Upper lobe of left lung (tissue), 6 donors: ENCODE data around the gene FNTB. TPM values are rescaled to one million over a fixed set of nuclear protein-coding genes. Genes with fewer than 3 reads are reported as not detected.

ENCODE experiments used
- ATAC-seq, 2 donors: fragments of 200-7000 bp; cut with Tn5 transposase; one replicate each; pipeline ENCODE4 v1.9.1; 2022; ENCODE audit warnings: mild to moderate bottlenecking in 2 of 2, moderate library complexity in 2 of 2; ENCODE audit not compliant: low FRiP score in 2 of 2
- DNase-seq, 2 donors: peaks; one replicate each; pipeline ENCODE4 v3.0.0-alpha.2; 2019 to 2020
- H3K27ac ChIP-seq, 4 donors: fragments of 200-600 bp; sonication (generic); one replicate each; pipeline ENCODE4 v1.5.1; 2016 to 2019
- H3K27me3 ChIP-seq, 4 donors: fragments of 200-600 bp; sonication (generic); one replicate each; pipeline ENCODE4 v1.5.1; 2017 to 2019
- H3K36me3 ChIP-seq, 4 donors: fragments of 200-600 bp; sonication (generic); one replicate each; pipeline ENCODE4 v1.5.1; 2016 to 2019
- H3K4me1 ChIP-seq, 4 donors: fragments of 200-600 bp; sonication (generic); one replicate each; pipeline ENCODE4 v1.5.1; 2018 to 2019
- H3K4me3 ChIP-seq, 4 donors: fragments of 200-600 bp; sonication (generic); one replicate each; pipeline ENCODE4 v1.5.1; 2017 to 2019; ENCODE audit warnings: mild to moderate bottlenecking in 2 of 4, moderate library complexity in 1 of 4
- H3K9me3 ChIP-seq, 4 donors: fragments of 200-600 bp; sonication (generic); one replicate each; pipeline ENCODE4 v1.5.1; 2018 to 2019
- CTCF ChIP-seq, 6 experiments: fragments of 450-650 bp in 4 of 6; fragments of 200-600 bp in 2 of 6; sonication (generic) in 2 of 6; IDR thresholded peaks; one replicate each; pipeline ENCODE4 v1.5.1; 2016 to 2019; ENCODE audit warnings: antibody characterized with exemption in 6 of 6
- EP300 ChIP-seq, 4 donors: sonication (generic); formaldehyde crosslinking; IDR thresholded peaks; one replicate each; pipeline ENCODE4 v1.5.1; 2017; ENCODE audit warnings: antibody characterized with exemption in 4 of 4, control low read depth in 2 of 4
- POLR2A ChIP-seq, 4 donors: fragments of 450-650 bp; IDR thresholded peaks; one replicate each; pipeline ENCODE4 v1.5.1; 2016 to 2017; ENCODE audit warnings: antibody characterized with exemption in 4 of 4, mild to moderate bottlenecking in 2 of 4
- POLR2AphosphoS5 ChIP-seq, 2 donors: sonication (generic); formaldehyde crosslinking; IDR thresholded peaks; one replicate each; pipeline ENCODE4 v1.5.1; 2017; ENCODE audit warnings: antibody characterized with exemption in 2 of 2
- WGBS, 2 donors: methylation state at CpG; one replicate each; pipeline ENCODE4 v1.1.5; 2017 to 2018; 5-methylcytosine and 5-hydroxymethylcytosine counted together
- total RNA-seq, 6 donors: library from RNA; depleted of rRNA in 4 of 6; stranded (reverse); fragments of >200 nt in 4 of 6; gene quantifications; one replicate each; pipeline versions ENCODE4 v1.1.0 to v1.2.1, GENCODE V29; 2016 to 2021
- donor health status: DM: no; HTN: no; CAD: no; lungs with moderate emphysema.
- donor health status: DM: no; HTN: yes; CAD: no; lungs with severe emphysema.

The FNTB gene
- total RNA-seq, 6 donors from 2014 or later: 9.5 to 30.1 (median 16.0) TPM

DNA sequence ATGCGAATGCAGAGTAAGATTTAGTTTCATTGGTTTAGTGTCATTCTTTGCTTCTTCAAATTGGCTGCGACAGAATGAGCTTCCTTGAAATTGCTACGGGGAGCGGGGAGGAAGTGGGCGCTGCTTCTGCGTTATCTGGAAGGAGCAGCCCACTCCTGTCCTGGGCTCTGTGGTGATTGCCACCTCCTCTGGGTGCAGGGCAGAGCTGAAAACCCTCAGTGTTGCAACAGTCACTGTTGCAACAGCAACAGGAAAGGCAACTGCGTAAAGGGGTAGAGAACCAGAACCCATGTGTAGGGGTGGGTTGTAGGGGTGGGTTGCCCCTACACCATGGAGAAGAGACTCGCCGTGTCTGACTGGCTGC is 57.9 kb downstream of the FNTB start:
- Histone ChIP-seq H3K4me3 (peak overlapping the region in 1 of 4 donors; percentile 3), H3K36me3 (peaks cover 0 to 33% (median 14%) of the 10 kb centered on the region in 4 donors), H3K27ac (peak overlapping the region in 2 of 4 donors; percentile 54 to 73), H3K27me3 (no peaks in the 10 kb centered on the region), H3K4me1 (peaks cover 6 to 19% (median 9%) of the 10 kb centered on the region in 4 donors), H3K9me3 (no peaks in the 10 kb centered on the region)
- DNase-seq (peak in 1 of 2 donors; percentile 72), ATAC-seq (peak; percentile 51 to 61)
- WGBS, 2 donors: 63 to 88% methylated on average over 9 of the region's 9 CpGs
- TF ChIP-seq POLR2AphosphoS5 (IDR thresholded peaks at IDR 0.05): peak in 1 of 2 donors; percentile 36
- TF ChIP-seq POLR2A (IDR thresholded peaks at IDR 0.05): peak in 1 of 4 donors; percentile 7
- no peak for TF ChIP-seq EP300 (IDR thresholded peaks at IDR 0.05)
- no peak for TF ChIP-seq CTCF (IDR thresholded peaks at IDR 0.05)

GRCh38 chr14:65045006-65045405 is 58.3 kb downstream of the FNTB start:
- DNase-seq: no peak
- no peak overlapping the region for H3K4me3 ChIP-seq
- WGBS, 2 donors: 77 to 88% methylated on average over 5 of the region's 5 CpGs
- H3K27me3 ChIP-seq: no peaks in the 10 kb centered on the region
- peak overlapping the region in 2 of 4 donors; percentile 46 to 73 for H3K27ac ChIP-seq
- TF ChIP-seq POLR2A (IDR thresholded peaks at IDR 0.05) (no peak), CTCF (IDR thresholded peaks at IDR 0.05) (no peak), EP300 (IDR thresholded peaks at IDR 0.05) (no peak), POLR2AphosphoS5 (IDR thresholded peaks at IDR 0.05) (no peak)
- peaks cover 0 to 33% (median 14%) of the 10 kb centered on the region in 4 donors for H3K36me3 ChIP-seq
- peaks cover 6 to 19% (median 9%) of the 10 kb centered on the region in 4 donors for H3K4me1 ChIP-seq
- ATAC-seq: no peak
- H3K9me3 ChIP-seq: no peaks in the 10 kb centered on the region

GRCh38 chr14:65045709-65046108 is 59.0 kb downstream of the FNTB start:
- Histone ChIP-seq H3K36me3 (peaks cover 0 to 32% (median 13%) of the 10 kb centered on the region in 4 donors), H3K27ac (peak overlapping the region in 1 of 4 donors; percentile 73), H3K4me3 (no peak overlapping the region), H3K4me1 (peaks cover 6 to 19% (median 9%) of the 10 kb centered on the region in 4 donors), H3K9me3 (no peaks in the 10 kb centered on the region), H3K27me3 (no peaks in the 10 kb centered on the region)
- TF ChIP-seq EP300 (IDR thresholded peaks at IDR 0.05) (no peak), POLR2A (IDR thresholded peaks at IDR 0.05) (no peak), CTCF (IDR thresholded peaks at IDR 0.05) (no peak), POLR2AphosphoS5 (IDR thresholded peaks at IDR 0.05) (no peak)
- WGBS, 2 donors: 91 to 92% methylated on average over 4 of the region's 4 CpGs
- DNase-seq (no peak), ATAC-seq (no peak)

DNA sequence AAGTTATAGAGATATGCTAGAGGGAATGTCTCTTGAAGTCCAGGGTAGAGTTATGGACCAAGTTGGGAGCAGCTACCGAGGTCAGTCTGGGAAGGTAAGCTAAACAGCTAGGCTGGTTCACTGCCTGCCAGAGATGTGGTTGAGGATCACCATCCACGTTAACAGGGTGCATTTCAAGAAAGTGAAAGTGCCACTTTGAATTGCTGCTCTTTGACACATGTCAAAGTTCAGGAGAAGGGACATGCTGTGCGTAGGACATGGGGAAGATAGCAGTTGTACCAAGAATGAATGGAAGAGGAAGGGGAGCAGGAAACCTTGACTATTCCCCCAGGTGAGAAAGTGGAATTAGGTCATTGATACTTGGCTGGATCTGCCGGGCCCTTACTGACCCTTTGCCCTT is 66.1 kb downstream of the FNTB start:
- no peak for ATAC-seq
- no peak overlapping the region for H3K27ac ChIP-seq
- WGBS, 2 donors: 73 to 89% methylated on average over 4 of the region's 4 CpGs
- no peaks in the 10 kb centered on the region for H3K9me3 ChIP-seq
- H3K4me1 ChIP-seq: peaks cover 3 to 9% (median 6%) of the 10 kb centered on the region in 4 donors
- no peak for DNase-seq
- TF ChIP-seq EP300 (IDR thresholded peaks at IDR 0.05) (no peak), POLR2A (IDR thresholded peaks at IDR 0.05) (no peak), CTCF (IDR thresholded peaks at IDR 0.05) (no peak), POLR2AphosphoS5 (IDR thresholded peaks at IDR 0.05) (no peak)
- H3K27me3 ChIP-seq: no peaks in the 10 kb centered on the region
- peaks cover 0 to 22% (median 9%) of the 10 kb centered on the region in 4 donors for H3K36me3 ChIP-seq
- H3K4me3 ChIP-seq: no peak overlapping the region

DNA sequence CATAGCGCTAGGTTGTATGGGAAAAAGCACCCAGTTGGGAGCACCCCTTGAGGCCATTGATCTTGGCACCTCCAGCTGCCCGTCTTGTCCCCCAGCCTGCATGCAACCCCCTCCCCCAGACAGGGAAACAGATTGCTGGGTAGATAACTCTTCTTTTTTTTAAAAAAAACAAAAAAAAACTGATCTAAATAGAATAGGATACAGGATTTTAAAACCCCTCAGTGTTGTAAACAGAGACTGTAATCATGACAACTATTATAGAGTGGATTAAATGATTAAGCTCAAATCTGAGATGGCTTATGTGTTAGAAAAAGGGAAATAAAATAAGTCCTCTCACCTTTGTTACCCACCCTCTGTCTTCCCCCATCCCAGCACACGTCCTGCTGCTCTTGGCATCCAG is 66.8 kb downstream of the FNTB start:
- no peaks in the 10 kb centered on the region for H3K9me3 ChIP-seq
- H3K4me3 ChIP-seq: no peak overlapping the region
- ATAC-seq (no peak), DNase-seq (no peak)
- TF ChIP-seq POLR2AphosphoS5 (IDR thresholded peaks at IDR 0.05): no peak
- no peak for TF ChIP-seq EP300 (IDR thresholded peaks at IDR 0.05)
- no peak for TF ChIP-seq POLR2A (IDR thresholded peaks at IDR 0.05)
- TF ChIP-seq CTCF (IDR thresholded peaks at IDR 0.05): no peak
- peaks cover under 1 to 3% (median 1%) of the 10 kb centered on the region in 4 donors for H3K4me1 ChIP-seq
- no peak overlapping the region for H3K27ac ChIP-seq
- WGBS, 2 donors: 86 to 90% methylated on average over 3 of the region's 3 CpGs
- H3K27me3 ChIP-seq: no peaks in the 10 kb centered on the region
- peaks cover 0 to 22% (median 10%) of the 10 kb centered on the region in 4 donors for H3K36me3 ChIP-seq
